Activated naive CD8-positive, alpha-beta T cell treated with anti-CD3 and anti-CD28 coated beads, Interleukin-2, amount 50 U/mL, for 24 hours (primary cell): ENCODE measurements around the gene ZNF280C.

ENCODE experiments used
- ATAC-seq: fragments of 150-1000 bp; cut with Tn5 transposase; one replicate; pipeline ENCODE4 v1.10.0; 2021
- DNase-seq: peaks from one replicate; pipeline ENCODE4 v3.0.0; 2021
- H3K27ac Mint-ChIP-seq: one replicate; pipeline ENCODE4 v1.8.0; 2021; ENCODE audit warnings: mild to moderate bottlenecking, mixed read lengths
- H3K27me3 Mint-ChIP-seq: one replicate; pipeline ENCODE4 v1.8.0; 2021; ENCODE audit warnings: mixed read lengths
- H3K36me3 Mint-ChIP-seq: one replicate; pipeline ENCODE4 v1.8.0; 2021; ENCODE audit warnings: low read depth, mixed read lengths
- H3K4me1 Mint-ChIP-seq: one replicate; pipeline ENCODE4 v1.8.0; 2021; ENCODE audit warnings: mixed read lengths
- H3K4me3 Mint-ChIP-seq: one replicate; pipeline ENCODE4 v1.8.0; 2021; ENCODE audit warnings: mild to moderate bottlenecking, moderate library complexity, mixed read lengths
- H3K9me3 Mint-ChIP-seq: one replicate; pipeline ENCODE4 v1.8.0; 2021; ENCODE audit warnings: mixed read lengths

The ZNF280C gene

DNA sequence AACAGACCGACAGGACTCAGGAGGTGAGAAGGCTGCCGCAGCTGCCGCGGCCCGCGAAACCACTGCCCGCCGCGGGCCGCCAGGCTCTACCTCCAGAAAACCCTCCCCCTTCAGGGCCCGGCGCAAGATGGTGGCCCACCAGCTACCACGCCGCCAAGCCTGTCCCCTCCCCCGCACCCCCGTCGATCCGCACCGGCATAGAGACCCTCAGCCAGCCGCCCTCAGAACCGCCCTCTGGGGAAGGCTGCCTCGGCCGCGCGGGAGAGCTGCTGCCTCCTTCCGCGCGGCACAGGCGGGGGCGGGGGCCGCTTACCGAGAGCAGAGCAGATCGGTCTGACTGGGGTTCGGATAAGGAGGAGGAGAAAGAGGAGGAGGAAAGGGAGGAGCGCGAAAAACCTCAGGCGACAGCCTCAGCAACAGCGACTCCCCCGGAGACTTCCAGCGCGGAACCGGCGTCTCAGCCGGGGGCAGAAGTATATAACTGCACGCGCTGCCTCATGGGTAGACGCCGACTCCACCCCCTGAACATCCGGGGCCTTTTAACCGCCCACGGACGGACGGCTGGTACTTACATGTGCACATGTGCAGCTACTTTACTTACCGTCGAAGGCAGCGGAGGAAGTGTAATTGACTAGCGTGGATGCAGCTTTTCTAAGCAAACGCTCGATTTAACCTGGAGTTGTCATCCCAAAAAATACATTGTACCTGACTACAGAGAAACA is at the start of gene ZNF280C:
ZNF280C (minus strand) TSS at position 451 of the 722 bp plus-strand sequence. CDS start 8,450 bp downstream, outside the sequence.
- peaks cover 4% of the 10 kb centered on the region for H3K9me3 Mint-ChIP-seq
- ATAC-seq (peak; percentile 96), DNase-seq (peak; percentile 89)
- H3K4me3 Mint-ChIP-seq, result peak within 1 kb of the TSS; percentile 88
- H3K27me3 Mint-ChIP-seq, result no peaks in the 10 kb centered on the region
- peaks cover 5% of the 10 kb centered on the region for H3K36me3 Mint-ChIP-seq
- H3K4me1 Mint-ChIP-seq, result peaks cover 25% of the 10 kb centered on the region
- peak within 1 kb of the TSS; percentile 84 for H3K27ac Mint-ChIP-seq

GRCh38 chrX:130304587-130305368 is 36.1 kb upstream of the ZNF280C start:
- no peaks in the 10 kb centered on the region for H3K27me3 Mint-ChIP-seq

DNA sequence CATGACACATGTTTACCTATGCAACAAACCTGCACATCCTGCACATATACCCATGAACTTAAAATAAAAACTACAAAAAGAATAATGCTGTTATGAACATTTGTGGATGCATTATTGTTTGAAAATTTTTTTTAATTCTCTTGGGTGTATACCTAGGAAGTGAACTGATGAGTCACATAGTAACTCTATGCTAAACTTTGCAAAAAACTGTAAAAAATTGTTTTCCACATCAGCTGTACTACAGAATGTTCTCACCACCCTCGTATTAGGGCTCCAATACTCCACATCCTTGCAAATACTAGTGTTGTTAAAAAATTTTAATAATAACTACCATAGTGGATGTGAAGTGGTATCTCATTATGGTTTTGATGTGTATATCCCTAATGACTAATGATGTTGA is 33.3 kb upstream of the ZNF280C start:
- Mint-ChIP-seq H3K27ac (no peak overlapping the region), H3K27me3 (no peaks in the 10 kb centered on the region), H3K4me1 (no peaks in the 10 kb centered on the region), H3K9me3 (no peaks in the 10 kb centered on the region), H3K36me3 (no peaks in the 10 kb centered on the region), H3K4me3 (no peak overlapping the region)
- no peak for ATAC-seq
- no peak for DNase-seq

More at GRCh38 chrX:130304587-130305368, 36.1 kb upstream of the ZNF280C start:
- Mint-ChIP-seq H3K4me1 (no peaks in the 10 kb centered on the region), H3K9me3 (no peaks in the 10 kb centered on the region), H3K36me3 (no peaks in the 10 kb centered on the region), H3K27ac (no peak overlapping the region), H3K4me3 (no peak overlapping the region)
- no peak for DNase-seq
- no peak for ATAC-seq

GRCh38 chrX:130301405-130301804 is 32.7 kb upstream of the ZNF280C start:
- H3K36me3 Mint-ChIP-seq, result no peaks in the 10 kb centered on the region
- no peaks in the 10 kb centered on the region for H3K9me3 Mint-ChIP-seq
- H3K27ac Mint-ChIP-seq, result no peak overlapping the region
- no peak overlapping the region for H3K4me3 Mint-ChIP-seq
- no peaks in the 10 kb centered on the region for H3K4me1 Mint-ChIP-seq
- H3K27me3 Mint-ChIP-seq, result no peaks in the 10 kb centered on the region
- ATAC-seq, result no peak
- no peak for DNase-seq

DNA sequence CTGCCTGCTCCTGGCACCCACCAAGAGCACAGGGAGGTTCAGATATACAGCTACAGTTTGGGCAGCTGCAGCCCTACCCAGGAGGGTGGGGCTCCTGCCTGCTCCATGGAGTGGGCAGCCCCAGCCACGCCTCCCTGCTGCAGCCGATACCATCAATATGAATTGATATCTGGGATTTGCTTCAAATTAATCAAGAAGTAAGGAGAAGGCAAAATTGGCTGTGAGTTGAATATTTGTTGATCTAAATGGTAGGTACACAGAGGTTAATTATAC is 31.2 kb upstream of the ZNF280C start:
- H3K4me1 Mint-ChIP-seq, result no peaks in the 10 kb centered on the region
- no peak overlapping the region for H3K4me3 Mint-ChIP-seq
- ATAC-seq (no peak), DNase-seq (no peak)
- no peak overlapping the region for H3K27ac Mint-ChIP-seq
- H3K36me3 Mint-ChIP-seq, result no peaks in the 10 kb centered on the region
- H3K27me3 Mint-ChIP-seq, result peaks cover under 1% of the 10 kb centered on the region
- no peaks in the 10 kb centered on the region for H3K9me3 Mint-ChIP-seq

- Mint-ChIP-seq H3K9me3 (no peaks in the 10 kb centered on the region), H3K4me1 (no peaks in the 10 kb centered on the region), H3K27me3 (peaks cover 2% of the 10 kb centered on the region), H3K4me3 (no peak overlapping the region), H3K27ac (no peak overlapping the region), H3K36me3 (no peaks in the 10 kb centered on the region)
- ATAC-seq (no peak), DNase-seq (no peak)
Observed at GRCh38 chrX:130299279-130300009, 30.7 kb upstream of the ZNF280C start.

GRCh38 chrX:130296743-130297142 is 28.0 kb upstream of the ZNF280C start:
- Mint-ChIP-seq H3K4me1 (no peaks in the 10 kb centered on the region), H3K27me3 (peaks cover 2% of the 10 kb centered on the region), H3K9me3 (no peaks in the 10 kb centered on the region), H3K36me3 (no peaks in the 10 kb centered on the region), H3K4me3 (no peak overlapping the region), H3K27ac (no peak overlapping the region)
- ATAC-seq (no peak), DNase-seq (no peak)

DNA sequence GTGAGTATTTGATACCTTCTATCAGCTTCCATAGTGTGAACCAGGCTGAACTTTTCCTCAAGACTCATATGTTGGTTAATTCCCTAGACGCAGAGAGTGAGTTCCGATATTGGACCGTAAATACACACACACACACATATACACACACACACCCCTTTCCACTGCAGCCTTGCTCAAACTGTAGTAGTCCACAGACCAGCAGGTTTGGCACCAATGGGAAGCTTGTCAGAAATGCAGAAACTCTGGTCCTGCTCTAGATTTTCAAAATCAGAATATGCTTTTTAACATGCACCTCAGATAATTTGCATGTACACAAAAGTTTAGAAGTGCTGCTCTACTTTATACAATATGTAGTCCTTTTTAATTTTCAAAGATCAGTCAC is 27.6 kb upstream of the ZNF280C start:
- Mint-ChIP-seq H3K4me1 (no peaks in the 10 kb centered on the region), H3K36me3 (no peaks in the 10 kb centered on the region)

DNA sequence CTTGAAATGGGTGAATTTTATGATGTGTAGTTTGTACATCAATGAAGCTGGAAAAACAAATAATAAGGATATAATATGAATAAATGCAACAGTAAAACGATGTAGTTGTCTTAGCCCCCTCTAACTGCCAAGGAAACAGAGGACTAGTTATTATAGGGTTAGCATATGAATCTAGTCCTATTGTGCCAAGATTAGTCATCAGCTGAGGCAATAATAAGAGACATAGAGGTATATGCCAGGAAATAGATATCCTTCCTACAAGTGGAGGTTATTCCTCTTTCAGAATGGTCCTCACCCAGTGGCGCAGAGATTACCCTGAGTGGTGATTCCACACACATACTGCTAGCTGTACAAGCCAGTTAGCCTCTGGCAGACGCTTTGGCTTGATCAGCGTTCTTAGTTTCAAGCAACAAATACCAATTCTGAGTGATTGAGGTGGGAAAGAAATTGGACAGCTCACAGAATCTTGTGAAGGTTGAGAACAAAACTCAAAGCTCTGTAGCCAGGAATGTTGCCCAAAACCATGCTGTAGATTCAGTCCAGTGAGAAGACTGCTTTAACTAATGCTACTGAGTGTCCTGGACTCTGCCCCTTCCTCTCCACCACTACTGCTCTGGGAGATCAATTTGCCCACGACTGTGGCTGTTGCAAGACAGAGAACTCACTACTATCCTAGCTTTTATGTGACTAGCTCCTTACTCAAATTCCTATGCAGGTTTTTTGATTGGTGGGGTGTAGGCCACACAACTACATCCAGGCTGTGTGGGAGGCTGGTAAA is 27.0 kb upstream of the ZNF280C start:
- no peak for ATAC-seq
- no peaks in the 10 kb centered on the region for H3K36me3 Mint-ChIP-seq
- H3K4me3 Mint-ChIP-seq, result no peak overlapping the region
- DNase-seq, result no peak
- H3K9me3 Mint-ChIP-seq, result no peaks in the 10 kb centered on the region
- no peaks in the 10 kb centered on the region for H3K4me1 Mint-ChIP-seq
- no peak overlapping the region for H3K27ac Mint-ChIP-seq
- peaks cover 2% of the 10 kb centered on the region for H3K27me3 Mint-ChIP-seq

More for the DNA sequence above, 27.6 kb upstream of the ZNF280C start:
- no peak for DNase-seq
- H3K4me3 Mint-ChIP-seq, result no peak overlapping the region
- no peak for ATAC-seq
- no peaks in the 10 kb centered on the region for H3K9me3 Mint-ChIP-seq
- H3K27ac Mint-ChIP-seq, result no peak overlapping the region
- H3K27me3 Mint-ChIP-seq, result peaks cover 2% of the 10 kb centered on the region

GRCh38 chrX:130287071-130287770 is 18.5 kb upstream of the ZNF280C start:
- Mint-ChIP-seq H3K9me3 (no peaks in the 10 kb centered on the region), H3K27ac (no peak overlapping the region), H3K4me1 (no peaks in the 10 kb centered on the region), H3K4me3 (no peak overlapping the region), H3K36me3 (no peaks in the 10 kb centered on the region), H3K27me3 (no peaks in the 10 kb centered on the region)
- ATAC-seq, result no peak
- DNase-seq, result no peak

- Mint-ChIP-seq H3K4me1 (no peaks in the 10 kb centered on the region), H3K4me3 (no peak overlapping the region), H3K27me3 (no peaks in the 10 kb centered on the region), H3K9me3 (no peaks in the 10 kb centered on the region), H3K27ac (no peak overlapping the region), H3K36me3 (no peaks in the 10 kb centered on the region)
- ATAC-seq, result no peak
- no peak for DNase-seq
Observed at GRCh38 chrX:130285710-130286109, 17.0 kb upstream of the ZNF280C start.

- no peaks in the 10 kb centered on the region for H3K36me3 Mint-ChIP-seq
- H3K27ac Mint-ChIP-seq, result no peak overlapping the region
- ATAC-seq (no peak), DNase-seq (no peak)
- no peak overlapping the region for H3K4me3 Mint-ChIP-seq
- no peaks in the 10 kb centered on the region for H3K4me1 Mint-ChIP-seq
- H3K9me3 Mint-ChIP-seq, result no peaks in the 10 kb centered on the region
- no peaks in the 10 kb centered on the region for H3K27me3 Mint-ChIP-seq
Observed at GRCh38 chrX:130285069-130285620, 16.4 kb upstream of the ZNF280C start.

- Mint-ChIP-seq H3K36me3 (no peaks in the 10 kb centered on the region), H3K4me3 (no peak overlapping the region), H3K27ac (no peak overlapping the region), H3K9me3 (no peaks in the 10 kb centered on the region), H3K4me1 (no peaks in the 10 kb centered on the region), H3K27me3 (no peaks in the 10 kb centered on the region)
- no peak for DNase-seq
- no peak for ATAC-seq
Observed at GRCh38 chrX:130282151-130282550, 13.5 kb upstream of the ZNF280C start.

- Mint-ChIP-seq H3K9me3 (no peaks in the 10 kb centered on the region), H3K36me3 (no peaks in the 10 kb centered on the region), H3K27me3 (no peaks in the 10 kb centered on the region), H3K4me1 (no peaks in the 10 kb centered on the region), H3K4me3 (no peak overlapping the region), H3K27ac (no peak overlapping the region)
- ATAC-seq (no peak), DNase-seq (no peak)
Observed at GRCh38 chrX:130280901-130281300, 12.2 kb upstream of the ZNF280C start.
